ENCODE data around the gene CLDN3.

GRCh38 chr7:73786588-73786987 is 16.5 kb upstream of the CLDN3 start:
- TF ChIP-seq CTCF (conservative IDR thresholded peaks at IDR 0.05; ENCODE audit: low read depth, low read length) (no peak), EZH2 (IDR thresholded peaks at IDR 0.05; ENCODE audit: low read length, unreplicated experiment) (no peak), EZH2phosphoT487 (IDR thresholded peaks at IDR 0.05; ENCODE audit: borderline replicate concordance, low read length) (no peak)
